Measurements from ENCODE around the gene CRTAC1. TPM values are rescaled to one million over a fixed set of nuclear protein-coding genes. Genes with fewer than 3 reads are reported as not detected.

The CRTAC1 gene
- total RNA-seq, 1 experiment from 2014 or later: 0.46 TPM

- Histone ChIP-seq H3K56ac (ENCODE audit: insufficient read length, low read depth, low read length) (no peak overlapping the region), H3K18ac (ENCODE audit: insufficient read length, low read depth, low read length) (no peak overlapping the region), H3K9ac (ENCODE audit: extremely low read depth, insufficient read length, low read length) (no peak overlapping the region), H4K5ac (ENCODE audit: insufficient read length, low read depth, low read length) (no peak overlapping the region), H2AK5ac (ENCODE audit: insufficient read length, low read length) (no peak overlapping the region), H2BK15ac (ENCODE audit: low read depth, low read length) (no peak overlapping the region), H3K27me3 (ENCODE audit: insufficient read depth, low read length) (no peaks in the 10 kb centered on the region), H2BK5ac (ENCODE audit: insufficient read length, low read length) (no peak overlapping the region), H3K4me1 (ENCODE audit: insufficient read depth, low read length) (no peaks in the 10 kb centered on the region; the same call in 1 of the 2 replicates), H2AFZ (ENCODE audit: low read length) (no peak overlapping the region), H3K23ac (ENCODE audit: insufficient read length, low read depth, low read length) (no peak overlapping the region), H3K23me2 (ENCODE audit: insufficient read length, low read depth, low read length, poor library complexity, severe bottlenecking) (no peaks in the 10 kb centered on the region), H3K4me2 (ENCODE audit: insufficient read depth, insufficient read length, low read length) (no peak overlapping the region), H4K91ac (ENCODE audit: insufficient read length, low read depth, low read length) (no peak overlapping the region), H2BK120ac (ENCODE audit: low read depth, low read length, poor library complexity, severe bottlenecking) (no peak overlapping the region), H3K4ac (ENCODE audit: low read depth, low read length) (no peak overlapping the region), H2BK12ac (ENCODE audit: insufficient read length, low read depth, low read length) (no peak overlapping the region), H2BK20ac (ENCODE audit: low read depth, low read length, poor library complexity, severe bottlenecking) (no peak overlapping the region), H3K79me1 (ENCODE audit: insufficient read depth, low read depth, low read length, poor library complexity, severe bottlenecking) (no peaks in the 10 kb centered on the region), H3K27ac (ENCODE audit: insufficient read length, low read depth, low read length) (no peak overlapping the region), H3K9me3 (ENCODE audit: control insufficient read depth, low read depth, low read length) (no peaks in the 10 kb centered on the region), H3K79me2 (ENCODE audit: insufficient read depth, low read length) (no peaks in the 10 kb centered on the region), H4K20me1 (ENCODE audit: control insufficient read depth, insufficient read depth, insufficient read length) (no peaks in the 10 kb centered on the region), H3T11ph (ENCODE audit: low read length) (no peak overlapping the region), H3K14ac (ENCODE audit: insufficient read depth, low read length) (no peak overlapping the region), H4K8ac (replicated peaks; ENCODE audit: insufficient read length, low read depth, low read length) (no peak overlapping the region)
- WGBS (ENCODE audit: extremely low coverage, insufficient read length, low lambda C conversion rate): no CpG with 5 or more reads among the region's 2 CpGs
- Mint-ChIP-seq H3K27me3 (ENCODE audit: low read depth) (peaks cover 8% of the 10 kb centered on the region), H3K27ac (no peak overlapping the region), H3K9me3 (peaks cover 5 to 7% of the 10 kb centered on the region in 2 experiments; a peak in 4 of 5 replicates), H3K4me3 (no peak overlapping the region), H3K36me3 (ENCODE audit: insufficient read depth in 1 of 3, low read depth in 3 of 3) (no peaks in the 10 kb centered on the region), H3K4me1 (peaks cover 3% of the 10 kb centered on the region in 2 experiments; a peak in 2 of 4 replicates)
- TF ChIP-seq, protein P1, sequence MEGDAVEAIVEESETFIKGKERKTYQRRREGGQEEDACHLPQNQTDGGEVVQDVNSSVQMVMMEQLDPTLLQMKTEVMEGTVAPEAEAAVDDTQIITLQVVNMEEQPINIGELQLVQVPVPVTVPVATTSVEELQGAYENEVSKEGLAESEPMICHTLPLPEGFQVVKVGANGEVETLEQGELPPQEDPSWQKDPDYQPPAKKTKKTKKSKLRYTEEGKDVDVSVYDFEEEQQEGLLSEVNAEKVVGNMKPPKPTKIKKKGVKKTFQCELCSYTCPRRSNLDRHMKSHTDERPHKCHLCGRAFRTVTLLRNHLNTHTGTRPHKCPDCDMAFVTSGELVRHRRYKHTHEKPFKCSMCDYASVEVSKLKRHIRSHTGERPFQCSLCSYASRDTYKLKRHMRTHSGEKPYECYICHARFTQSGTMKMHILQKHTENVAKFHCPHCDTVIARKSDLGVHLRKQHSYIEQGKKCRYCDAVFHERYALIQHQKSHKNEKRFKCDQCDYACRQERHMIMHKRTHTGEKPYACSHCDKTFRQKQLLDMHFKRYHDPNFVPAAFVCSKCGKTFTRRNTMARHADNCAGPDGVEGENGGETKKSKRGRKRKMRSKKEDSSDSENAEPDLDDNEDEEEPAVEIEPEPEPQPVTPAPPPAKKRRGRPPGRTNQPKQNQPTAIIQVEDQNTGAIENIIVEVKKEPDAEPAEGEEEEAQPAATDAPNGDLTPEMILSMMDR (conservative IDR thresholded peaks at IDR 0.05): no peak
- no peak for DNase-seq
Measured at GRCh38 chr10:97999923-98000248, 30.5 kb downstream of the CRTAC1 start.

Data from H9 (cell line).